Left ventricle myocardium inferior (tissue), 1 donor: ENCODE data around the gene ZNF571. TPM values are rescaled to one million over a fixed set of nuclear protein-coding genes. Genes with fewer than 3 reads are reported as not detected.

Experiments used
- DNase-seq: peaks from one replicate; pipeline ENCODE4 v3.0.0-alpha.2; 2020
- H3K27ac ChIP-seq: fragments of 200-600 bp; replicated peaks from 2 replicates; pipeline ENCODE4 v1.8.0; 2021
- H3K27me3 ChIP-seq: fragments of 200-600 bp; 2 replicates; pipeline ENCODE4 v1.8.0; 2021; ENCODE audit warnings: low read depth
- H3K36me3 ChIP-seq: fragments of 200-600 bp; 2 replicates; pipeline ENCODE4 v1.8.0; 2021
- H3K4me1 ChIP-seq: fragments of 200-600 bp; 2 replicates; pipeline ENCODE4 v1.8.0; 2021
- H3K4me3 ChIP-seq: fragments of 200-600 bp; 2 replicates; pipeline ENCODE4 v1.8.0; 2021; ENCODE audit warnings: mild to moderate bottlenecking, moderate library complexity
- H3K9me3 ChIP-seq: fragments of 200-600 bp; replicated peaks from 2 replicates; pipeline ENCODE4 v1.8.0; 2021
- intact Hi-C: fragments of 100-400 bp; cut with micrococcal nuclease; formaldehyde crosslinking; loops from one replicate; pipeline ENCODE4 v1.11.0; 2022
- total RNA-seq: library from RNA; stranded (reverse); fragmentation: NEBNext Ultra II Directional; extraction: Animal tissue kit (Norgen Biotek cat#: 25700); gene quantifications from one replicate; pipeline ENCODE4 v1.2.1, GENCODE V29; 2021
- TF ChIP-seq, protein P1 (sequence below): fragments of 200-600 bp; IDR thresholded peaks from 2 replicates; pipeline ENCODE4 v1.8.0; 2021; ENCODE audit warnings: antibody characterized with exemption, mild to moderate bottlenecking, borderline replicate concordance
- donor health status: DM: no; HTN: yes; CAD: no; lungs with severe emphysema.

ZNF571 gene
- total RNA-seq, 1 donor from 2014 or later, result 3.8 TPM

DNA sequence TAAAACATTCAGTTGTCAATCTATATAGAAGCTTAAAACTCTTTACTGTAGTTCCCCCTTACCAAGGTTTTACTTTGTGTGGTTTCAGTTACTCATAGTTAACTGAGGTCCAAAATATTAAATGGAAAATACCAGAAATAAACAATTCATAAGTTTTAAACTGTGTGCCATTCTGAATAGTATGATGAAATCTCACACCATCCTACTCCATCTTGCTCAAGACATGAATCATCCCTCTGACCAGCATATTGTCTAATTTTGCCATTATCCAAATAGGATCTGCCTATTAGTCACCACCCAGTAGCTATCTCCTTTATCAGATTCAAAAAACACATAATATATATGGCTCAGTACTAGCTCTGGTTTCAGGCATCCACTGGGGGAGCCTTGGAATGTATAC, 22.4 kb downstream of the ZNF571 start:
- Histone ChIP-seq H3K4me1 (no peaks in the 10 kb centered on the region), H3K27me3 (no peaks in the 10 kb centered on the region), H3K4me3 (no peak overlapping the region), H3K36me3 (peaks cover 46% of the 10 kb centered on the region), H3K9me3 (no peaks in the 10 kb centered on the region), H3K27ac (no peak overlapping the region)
- intact Hi-C loops, result no loop called here
- TF ChIP-seq, protein P1, sequence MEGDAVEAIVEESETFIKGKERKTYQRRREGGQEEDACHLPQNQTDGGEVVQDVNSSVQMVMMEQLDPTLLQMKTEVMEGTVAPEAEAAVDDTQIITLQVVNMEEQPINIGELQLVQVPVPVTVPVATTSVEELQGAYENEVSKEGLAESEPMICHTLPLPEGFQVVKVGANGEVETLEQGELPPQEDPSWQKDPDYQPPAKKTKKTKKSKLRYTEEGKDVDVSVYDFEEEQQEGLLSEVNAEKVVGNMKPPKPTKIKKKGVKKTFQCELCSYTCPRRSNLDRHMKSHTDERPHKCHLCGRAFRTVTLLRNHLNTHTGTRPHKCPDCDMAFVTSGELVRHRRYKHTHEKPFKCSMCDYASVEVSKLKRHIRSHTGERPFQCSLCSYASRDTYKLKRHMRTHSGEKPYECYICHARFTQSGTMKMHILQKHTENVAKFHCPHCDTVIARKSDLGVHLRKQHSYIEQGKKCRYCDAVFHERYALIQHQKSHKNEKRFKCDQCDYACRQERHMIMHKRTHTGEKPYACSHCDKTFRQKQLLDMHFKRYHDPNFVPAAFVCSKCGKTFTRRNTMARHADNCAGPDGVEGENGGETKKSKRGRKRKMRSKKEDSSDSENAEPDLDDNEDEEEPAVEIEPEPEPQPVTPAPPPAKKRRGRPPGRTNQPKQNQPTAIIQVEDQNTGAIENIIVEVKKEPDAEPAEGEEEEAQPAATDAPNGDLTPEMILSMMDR, result no peak
- DNase-seq, result no peak

DNA sequence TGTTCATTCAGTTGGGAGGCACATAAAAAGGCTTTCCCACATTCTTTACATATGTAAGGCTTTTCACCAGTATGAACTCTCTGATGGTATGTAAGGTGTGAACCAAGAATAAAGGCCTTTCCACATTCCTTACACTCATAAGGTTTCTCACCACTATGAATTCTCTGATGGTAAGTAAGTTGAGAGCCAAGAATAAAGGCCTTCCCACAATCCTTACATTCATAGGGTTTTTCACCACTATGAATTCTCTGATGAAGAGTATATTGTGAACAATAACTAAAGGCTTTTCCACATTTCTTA, 29.3 kb downstream of the ZNF571 start:
- Histone ChIP-seq H3K36me3 (peaks cover 100% of the 10 kb centered on the region), H3K4me1 (no peaks in the 10 kb centered on the region), H3K27ac (no peak overlapping the region), H3K4me3 (no peak overlapping the region), H3K27me3 (no peaks in the 10 kb centered on the region), H3K9me3 (no peaks in the 10 kb centered on the region)
- TF ChIP-seq, protein P1, result no peak
- intact Hi-C loops, result no loop called here
- DNase-seq, result no peak

DNA sequence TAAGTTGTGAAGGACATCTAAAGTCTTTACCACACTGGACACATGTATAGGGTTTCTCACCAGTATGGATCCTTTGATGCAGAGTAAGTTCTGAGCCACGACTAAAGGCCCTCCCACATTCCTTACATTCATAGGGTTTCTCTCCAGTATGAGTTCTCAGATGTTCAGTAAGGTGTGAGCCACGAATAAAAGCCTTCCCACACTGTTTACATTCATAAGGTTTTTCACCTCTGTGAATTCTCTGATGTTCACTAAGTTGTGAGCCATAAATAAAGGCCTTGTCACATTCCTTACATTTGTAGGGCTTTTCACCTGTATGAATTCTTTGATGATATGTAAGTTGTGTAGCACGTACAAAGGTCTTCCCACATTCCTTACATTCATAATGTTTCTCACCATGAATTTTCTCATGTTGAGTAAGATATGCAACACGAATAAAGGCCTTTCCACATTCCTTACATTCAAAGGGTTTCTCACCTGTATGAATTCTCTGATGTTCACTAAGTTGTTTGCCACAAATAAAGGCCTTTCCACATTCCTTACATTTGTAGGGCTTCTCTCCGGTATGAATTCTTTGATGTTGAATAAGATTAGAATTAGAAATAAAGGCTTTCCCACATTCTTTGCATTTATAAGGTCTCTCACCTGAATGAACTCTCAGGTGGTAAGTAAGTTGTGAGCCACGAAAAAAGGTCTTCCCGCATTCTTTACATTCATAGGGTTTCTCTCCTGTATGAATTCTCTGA, 29.8 kb downstream of the ZNF571 start:
- H3K4me3 ChIP-seq, result no peak overlapping the region

DNA sequence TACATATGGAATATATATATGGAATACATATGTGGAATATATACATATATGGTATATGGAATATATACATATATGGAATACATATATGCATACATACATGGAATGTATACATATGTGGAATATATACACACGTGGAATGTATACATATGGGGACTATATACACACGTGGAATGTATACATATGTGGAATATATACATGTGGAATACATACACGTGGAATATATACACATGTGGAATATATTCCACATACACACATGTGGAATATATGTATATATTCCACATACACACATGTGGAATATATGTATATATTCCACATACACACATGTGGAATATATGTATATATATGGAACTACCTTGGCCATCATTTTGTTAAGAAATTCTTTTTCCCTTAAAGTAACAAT, 31.1 kb downstream of the ZNF571 start:
- TF ChIP-seq, protein P1, result no peak
- H3K36me3 ChIP-seq, result peaks cover 100% of the 10 kb centered on the region

More for the DNA sequence above, 29.8 kb downstream of the ZNF571 start:
- Histone ChIP-seq H3K27me3 (no peaks in the 10 kb centered on the region), H3K4me1 (no peaks in the 10 kb centered on the region), H3K9me3 (no peaks in the 10 kb centered on the region), H3K36me3 (peaks cover 100% of the 10 kb centered on the region), H3K27ac (no peak overlapping the region)
- TF ChIP-seq, protein P1, result no peak
- intact Hi-C loops, result no loop called here
- DNase-seq, result no peak

DNA sequence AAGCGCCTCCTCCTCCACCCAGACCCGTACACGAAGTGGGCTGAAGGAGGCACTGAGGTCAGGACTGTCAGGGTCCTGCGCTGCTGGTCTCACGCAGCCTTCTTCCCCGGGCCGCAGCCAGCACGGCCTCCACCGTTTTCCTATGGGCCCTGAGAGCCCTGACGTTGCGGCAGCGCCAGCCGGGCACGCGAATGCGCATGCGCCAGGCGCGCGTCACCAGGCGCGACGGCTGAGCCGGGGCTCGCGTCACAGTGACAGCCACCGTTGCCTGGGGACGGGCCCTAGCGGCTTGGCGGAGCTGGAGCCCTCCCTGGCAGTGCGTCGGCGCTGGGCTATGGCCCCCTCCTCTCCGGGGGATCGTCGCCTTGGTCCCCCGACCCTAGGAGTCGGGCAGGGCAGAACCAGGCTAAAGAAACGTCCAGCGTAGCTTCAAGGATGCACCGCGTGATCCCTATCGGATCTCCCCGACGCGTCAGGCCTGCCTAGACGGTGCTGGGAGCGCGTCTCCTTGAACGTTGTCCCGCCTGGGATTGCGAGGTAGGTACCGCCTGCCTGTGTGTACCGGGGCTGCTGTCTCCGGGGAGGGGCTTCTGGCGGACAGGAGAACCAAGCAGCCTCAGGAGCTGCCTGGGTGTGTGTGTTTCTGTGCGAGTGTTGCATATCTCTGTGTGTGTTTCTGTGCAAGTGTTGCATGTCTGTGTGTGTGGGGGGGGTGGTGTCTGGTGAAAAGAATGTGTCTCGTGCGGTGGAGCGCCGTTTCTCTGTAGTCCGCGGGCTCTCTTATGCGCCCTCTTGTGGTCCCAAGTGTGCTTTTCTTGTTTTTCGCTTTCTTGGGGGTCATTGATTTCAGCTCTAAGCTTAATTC, 43.2 kb downstream of the ZNF571 start:
- TF ChIP-seq, protein P1, result peak; percentile 47
- peak overlapping the region; percentile 72 for H3K4me3 ChIP-seq
- DNase-seq, result peak; percentile 50
- peak overlapping the region; percentile 68 for H3K27ac ChIP-seq
- no peaks in the 10 kb centered on the region for H3K27me3 ChIP-seq
- no peaks in the 10 kb centered on the region for H3K9me3 ChIP-seq
- H3K36me3 ChIP-seq, result peaks cover 71% of the 10 kb centered on the region
- intact Hi-C loops, result no loop called here
- no peaks in the 10 kb centered on the region for H3K4me1 ChIP-seq

More for the DNA sequence above, 31.1 kb downstream of the ZNF571 start:
- no peaks in the 10 kb centered on the region for H3K27me3 ChIP-seq
- no peak overlapping the region for H3K4me3 ChIP-seq
- H3K27ac ChIP-seq, result no peak overlapping the region
- DNase-seq, result no peak
- H3K9me3 ChIP-seq, result no peaks in the 10 kb centered on the region
- intact Hi-C loops, result no loop called here
- no peaks in the 10 kb centered on the region for H3K4me1 ChIP-seq
